Left ventricle myocardium inferior (tissue), 1 donor: ENCODE measurements around the gene MTA3. TPM values are rescaled to one million over a fixed set of nuclear protein-coding genes. Genes with fewer than 3 reads are reported as not detected.

ENCODE experiments used
- DNase-seq: peaks from one replicate; pipeline ENCODE4 v3.0.0-alpha.2; 2020
- H3K27ac ChIP-seq: fragments of 200-600 bp; replicated peaks from 2 replicates; pipeline ENCODE4 v1.8.0; 2021
- H3K27me3 ChIP-seq: fragments of 200-600 bp; 2 replicates; pipeline ENCODE4 v1.8.0; 2021; ENCODE audit warnings: low read depth
- H3K36me3 ChIP-seq: fragments of 200-600 bp; 2 replicates; pipeline ENCODE4 v1.8.0; 2021
- H3K4me1 ChIP-seq: fragments of 200-600 bp; 2 replicates; pipeline ENCODE4 v1.8.0; 2021
- H3K4me3 ChIP-seq: fragments of 200-600 bp; 2 replicates; pipeline ENCODE4 v1.8.0; 2021; ENCODE audit warnings: mild to moderate bottlenecking, moderate library complexity
- H3K9me3 ChIP-seq: fragments of 200-600 bp; replicated peaks from 2 replicates; pipeline ENCODE4 v1.8.0; 2021
- CTCF ChIP-seq: fragments of 200-600 bp; IDR thresholded peaks from 2 replicates; pipeline ENCODE4 v1.8.0; 2021; ENCODE audit warnings: antibody characterized with exemption, mild to moderate bottlenecking, borderline replicate concordance
- intact Hi-C: fragments of 100-400 bp; cut with micrococcal nuclease; formaldehyde crosslinking; loops from one replicate; pipeline ENCODE4 v1.11.0; 2022
- total RNA-seq: library from RNA; stranded (reverse); fragmentation: NEBNext Ultra II Directional; extraction: Animal tissue kit (Norgen Biotek cat#: 25700); gene quantifications from one replicate; pipeline ENCODE4 v1.2.1, GENCODE V29; 2021
- donor health status: DM: no; HTN: yes; CAD: no; lungs with severe emphysema.

Gene MTA3
- total RNA-seq, 1 donor from 2014 or later: 18.1 TPM

- Histone ChIP-seq H3K27me3 (peaks cover 57% of the 10 kb centered on the region), H3K4me1 (peaks cover 39% of the 10 kb centered on the region), H3K27ac (peak overlapping the region; percentile 91), H3K4me3 (peak overlapping the region; percentile 74), H3K36me3 (no peaks in the 10 kb centered on the region), H3K9me3 (no peaks in the 10 kb centered on the region)
- intact Hi-C loops: no loop called here
- DNase-seq: no peak
- TF ChIP-seq CTCF: no peak
Observed at GRCh38 chr2:42792087-42792582, 223.7 kb downstream of the MTA3 start.

- no peaks in the 10 kb centered on the region for H3K36me3 ChIP-seq
- DNase-seq: peak; percentile 68
- H3K4me1 ChIP-seq: peaks cover 39% of the 10 kb centered on the region
- peak within 1 kb of the TSS; percentile 74 for H3K4me3 ChIP-seq
- H3K27ac ChIP-seq: peak within 1 kb of the TSS; percentile 91
- H3K27me3 ChIP-seq: peaks cover 51% of the 10 kb centered on the region
- H3K9me3 ChIP-seq: no peaks in the 10 kb centered on the region
- peak; percentile 37 for TF ChIP-seq CTCF
- intact Hi-C loops: no loop called here
Observed at GRCh38 chr2:42792583-42793333, 224.3 kb downstream of the MTA3 start, which contains the start of gene HAAO. TSS of gene HAAO (minus strand) at chr2:42792583. CDS start at chr2:42792536, 47 bp downstream.

GRCh38 chr2:42793334-42794270 is 225.2 kb downstream of the MTA3 start:
- H3K9me3 ChIP-seq: no peaks in the 10 kb centered on the region
- peak overlapping the region; percentile 74 for H3K4me3 ChIP-seq
- H3K36me3 ChIP-seq: no peaks in the 10 kb centered on the region
- DNase-seq: peak; percentile 28
- intact Hi-C loops: no loop called here
- H3K27ac ChIP-seq: peak overlapping the region; percentile 91
- H3K4me1 ChIP-seq: peaks cover 39% of the 10 kb centered on the region
- peaks cover 44% of the 10 kb centered on the region for H3K27me3 ChIP-seq
- TF ChIP-seq CTCF: no peak

GRCh38 chr2:42794271-42795046 is 226.0 kb downstream of the MTA3 start:
- H3K4me3 ChIP-seq: peak overlapping the region; percentile 74
- intact Hi-C loops: no loop called here
- H3K4me1 ChIP-seq: peaks cover 39% of the 10 kb centered on the region
- TF ChIP-seq CTCF: peak; percentile 22
- H3K27me3 ChIP-seq: peaks cover 37% of the 10 kb centered on the region
- H3K9me3 ChIP-seq: no peaks in the 10 kb centered on the region
- H3K36me3 ChIP-seq: no peaks in the 10 kb centered on the region
- no peak for DNase-seq
- H3K27ac ChIP-seq: peak overlapping the region; percentile 91

- Histone ChIP-seq H3K36me3 (no peaks in the 10 kb centered on the region), H3K27me3 (peaks cover 29% of the 10 kb centered on the region), H3K27ac (peak overlapping the region; percentile 91), H3K4me3 (no peak overlapping the region), H3K9me3 (no peaks in the 10 kb centered on the region), H3K4me1 (peaks cover 39% of the 10 kb centered on the region)
- intact Hi-C loops: no loop called here
- no peak for DNase-seq
- no peak for TF ChIP-seq CTCF
Observed at GRCh38 chr2:42795275-42795674, 226.8 kb downstream of the MTA3 start.
